ENCODE measurements around the gene RBMS3. TPM values are rescaled to one million over a fixed set of nuclear protein-coding genes. Genes with fewer than 3 reads are reported as not detected.

Gene RBMS3
- total and polyA plus RNA-seq, 2 of the 8 experiments (the other 6 are each of a cell fraction or from before 2014, with no cell fraction given), result 3.7 to 6.9 TPM

- TF ChIP-seq JUN (IDR thresholded peaks at IDR 0.05; ENCODE audit: low read depth, low read length) (no peak), BRCA1 (IDR thresholded peaks at IDR 0.05; ENCODE audit: low read depth, low read length) (no peak), NANOG (IDR thresholded peaks at IDR 0.05; ENCODE audit: insufficient read depth, low read depth, low read length, poor library complexity, severe bottlenecking) (no peak), SP4 (IDR thresholded peaks at IDR 0.05; ENCODE audit: low read length) (no peak), POLR2A (IDR thresholded peaks at IDR 0.05; ENCODE audit: control extremely low read depth in 1 of 2, low read depth in 2 of 2, low read length in 2 of 2) (no peak), BACH1 (IDR thresholded peaks at IDR 0.05; ENCODE audit: low read length) (no peak), POU5F1 (IDR thresholded peaks at IDR 0.05; ENCODE audit: low read depth, low read length) (no peak), SIN3A (conservative IDR thresholded peaks at IDR 0.05 in 1 of 2, IDR thresholded peaks at IDR 0.05 in 1 of 2; ENCODE audit: low read depth in 1 of 2, low read length in 2 of 2) (no peak), RFX5 (IDR thresholded peaks at IDR 0.05; ENCODE audit: borderline replicate concordance, low read depth, low read length) (no peak)
Observed at GRCh38 chr3:29281344-29282241, 722 bp downstream of the RBMS3 start (continued).
